GM21367 (cell line): Measurements from ENCODE around the gene FTSJ1.
A peak's percentile ranks its signal among the peaks of the same experiment; 100 is the strongest.
"Not testable (repeated sequence)": the region's sequence is repeated elsewhere in the genome, so short reads cannot be mapped to it uniquely, and the experiment has no call there.

Experiments
- ATAC-seq: cut with Tn5 transposase; IDR thresholded peaks from one replicate; pipeline ENCODE4 v1.9.1; 2021; ENCODE audit not compliant: unreplicated experiment

The FTSJ1 gene

GRCh38 chrX:48492293-48492910 lies 16.4 kb downstream of the FTSJ1 start:
- ATAC-seq = no peak

- no peak for ATAC-seq
Observed at GRCh38 chrX:48493890-48494364, 17.9 kb downstream of the FTSJ1 start.

GRCh38 chrX:48496660-48497059 lies 20.7 kb downstream of the FTSJ1 start:
- ATAC-seq = no peak

- no peak for ATAC-seq
Observed at GRCh38 chrX:48497871-48498270, 21.9 kb downstream of the FTSJ1 start.

GRCh38 chrX:48498374-48498809 lies 22.4 kb downstream of the FTSJ1 start:
- ATAC-seq = no peak

GRCh38 chrX:48504261-48504660 lies 28.3 kb downstream of the FTSJ1 start:
- ATAC-seq = no peak

GRCh38 chrX:48505481-48505880 lies 29.5 kb downstream of the FTSJ1 start:
- no peak for ATAC-seq

GRCh38 chrX:48507246-48507645 lies 31.2 kb downstream of the FTSJ1 start:
- no peak for ATAC-seq

GRCh38 chrX:48508400-48509244 lies 32.6 kb downstream of the FTSJ1 start, which contains the start of gene PORCN:
TSS of gene PORCN (plus strand) at chrX:48508992. CDS start at chrX:48509821, 829 bp downstream.
- peak; percentile 84 for ATAC-seq

- ATAC-seq = no peak
Observed at GRCh38 chrX:48509245-48509590, 33.2 kb downstream of the FTSJ1 start.

- no peak for ATAC-seq
Observed at GRCh38 chrX:48509619-48510018, 33.6 kb downstream of the FTSJ1 start.

GRCh38 chrX:48511560-48511959 lies 35.6 kb downstream of the FTSJ1 start:
- no peak for ATAC-seq

- ATAC-seq = no peak
Observed at GRCh38 chrX:48512371-48512935, 36.5 kb downstream of the FTSJ1 start.

- ATAC-seq = no peak
Observed at GRCh38 chrX:48513670-48514069, 37.7 kb downstream of the FTSJ1 start.

GRCh38 chrX:48514126-48514806 lies 38.3 kb downstream of the FTSJ1 start:
- ATAC-seq = no peak

- no peak for ATAC-seq
Observed at GRCh38 chrX:48514868-48515460, 39.0 kb downstream of the FTSJ1 start.

- no peak for ATAC-seq
Observed at GRCh38 chrX:48515842-48516241, 39.8 kb downstream of the FTSJ1 start.

- no peak for ATAC-seq
Observed at GRCh38 chrX:48516285-48516684, 40.3 kb downstream of the FTSJ1 start.

- ATAC-seq = no peak
Observed at GRCh38 chrX:48516987-48517386, 41.0 kb downstream of the FTSJ1 start.

- not testable (repeated sequence) for ATAC-seq
Observed at GRCh38 chrX:48519481-48519880, 43.5 kb downstream of the FTSJ1 start.

GRCh38 chrX:48520455-48520854 lies 44.5 kb downstream of the FTSJ1 start:
- ATAC-seq = no peak
